GM12878 (cell line): ENCODE results near the gene NECAB3. TPM values are rescaled to one million over a fixed set of nuclear protein-coding genes. Genes with fewer than 3 reads are reported as not detected.

Source experiments
- ATAC-seq: fragments of 200-7000 bp; cut with Tn5 transposase; 3 replicates; pipeline ENCODE4 v1.9.1; 2020; ENCODE audit warnings: mild to moderate bottlenecking, moderate library complexity
- BruUV-seq: library from RNA; stranded (reverse); fragments of 400-500 nt; replicated peaks from 2 replicates; lab custom pipeline; 2021; lab: Mats Ljungman, UMichigan
- CTCF ChIA-PET: fragments of 300-600 bp; sonication (Branson Sonifier 250); formaldehyde crosslinking; extraction: SDS; loops from one replicate; lab custom pipeline; 2021; ENCODE audit warnings: inconsistent platforms; lab: Yijun Ruan, JAX
- POLR2A ChIA-PET: fragments of 350-600 bp; formaldehyde crosslinking; extraction: SDS; loops from one replicate; lab custom pipeline; 2021; ENCODE audit warnings: inconsistent platforms; lab: Charles Lee
- RAD21 ChIA-PET: fragments of 300-600 bp; sonication (Branson Sonifier 250); formaldehyde crosslinking; loops from one replicate; lab custom pipeline; 2023; ENCODE audit warnings: antibody characterized with exemption; ENCODE audit not compliant: unreplicated experiment; lab: Charles Lee
- SMC1A ChIA-PET: fragments of 300-600 bp; sonication (Branson Sonifier 250); formaldehyde crosslinking; loops from one replicate; lab custom pipeline; 2023; ENCODE audit not compliant: unreplicated experiment, uncharacterized antibody; lab: Charles Lee
- DNase-seq: peaks from one replicate; pipeline ENCODE4 v3.0.0-alpha.2; 2011; ENCODE audit warnings: low read depth, low spot score
- FAIRE-seq: peaks from 3 replicates; lab custom pipeline; 2011; peaks lifted over from hg19 to GRCh38; lab: Jason Lieb, UNC
- H2AFZ ChIP-seq: 2 replicates; pipeline ENCODE4 v1.6.0; 2011; ENCODE audit warnings: low read depth, low read length, control low read depth; ENCODE audit not compliant: control insufficient read depth
- H3K27ac ChIP-seq: 2 replicates; pipeline ENCODE4 v1.5.1; 2011; ENCODE audit warnings: control low read depth; ENCODE audit not compliant: control insufficient read depth, insufficient read depth
- H3K27me3 ChIP-seq, 2 experiments: replicated peaks in 1 of 2; 2 replicates each; pipeline versions ENCODE4 v1.6.0 to v1.6.1; 2011; ENCODE audit warnings: low read length in 1 of 2; ENCODE audit not compliant: control insufficient read depth in 2 of 2, insufficient read depth in 2 of 2
- H3K36me3 ChIP-seq, 2 experiments: 2 replicates each; pipeline ENCODE4 v1.5.1; 2011; ENCODE audit warnings: low read length in 1 of 2; ENCODE audit not compliant: control insufficient read depth in 2 of 2, insufficient read depth in 2 of 2
- H3K4me1 ChIP-seq: 2 replicates; pipeline ENCODE4 v1.6.1; 2011; ENCODE audit warnings: mild to moderate bottlenecking, low read length, moderate library complexity, mixed read lengths; ENCODE audit not compliant: control insufficient read depth, insufficient read depth
- H3K4me2 ChIP-seq: 2 replicates; pipeline ENCODE4 v1.6.0; 2011; ENCODE audit warnings: control low read depth; ENCODE audit not compliant: control insufficient read depth, insufficient read depth
- H3K4me3 ChIP-seq: fragments of 200-600 bp; sonication (generic); 2 replicates; pipeline ENCODE4 v1.5.1; 2016
- H3K79me2 ChIP-seq: 2 replicates; pipeline ENCODE4 v1.6.0; 2011; ENCODE audit warnings: low read length; ENCODE audit not compliant: control insufficient read depth, insufficient read depth
- H3K9ac ChIP-seq: 2 replicates; pipeline ENCODE4 v1.8.0; 2011; ENCODE audit warnings: low read length, control low read depth, mixed read lengths; ENCODE audit not compliant: control insufficient read depth, insufficient read depth
- H3K9me3 ChIP-seq: replicated peaks from 3 replicates; pipeline ENCODE4 v1.5.1; 2011; ENCODE audit warnings: mild to moderate bottlenecking, low read length; ENCODE audit not compliant: control insufficient read depth, insufficient read depth
- H4K20me1 ChIP-seq: 2 replicates; pipeline ENCODE4 v1.6.0; 2011; ENCODE audit not compliant: control insufficient read depth, insufficient read depth
- BCLAF1 ChIP-seq: fragments of 450-650 bp; IDR thresholded peaks from 2 replicates; pipeline ENCODE4 v1.6.1; 2017; ENCODE audit warnings: antibody characterized with exemption, mild to moderate bottlenecking, moderate library complexity
- CTCF ChIP-seq, 3 experiments: IDR thresholded peaks in 2 of 3; conservative IDR thresholded peaks in 1 of 3; 2 replicates each; pipeline ENCODE4 v1.5.1; 2011; ENCODE audit warnings: low read depth in 3 of 3, low read length in 3 of 3, mild to moderate bottlenecking in 3 of 3, control low read depth in 2 of 3, moderate library complexity in 2 of 3, inconsistent platforms in 1 of 3, mixed read lengths in 1 of 3; ENCODE audit not compliant: control insufficient read depth in 2 of 3, insufficient read depth in 1 of 3; ENCODE audit errors: extremely low read depth in 1 of 3
- EED ChIP-seq: sonication (generic); IDR thresholded peaks from 2 replicates; pipeline ENCODE4 v1.6.1; 2016; ENCODE audit warnings: antibody characterized with exemption, low read depth
- ESRRA ChIP-seq: IDR thresholded peaks from 2 replicates; pipeline ENCODE4 v1.6.1; 2012; ENCODE audit warnings: mild to moderate bottlenecking, low read length, improper control_type of control experiment
- EZH2 ChIP-seq: IDR thresholded peaks from 2 replicates; pipeline ENCODE4 v1.6.1; 2012; ENCODE audit warnings: low read depth, mild to moderate bottlenecking, control low read depth, inconsistent platforms, low read length, borderline replicate concordance; ENCODE audit not compliant: control insufficient read depth
- FOXM1 ChIP-seq: IDR thresholded peaks from 2 replicates; pipeline ENCODE4 v1.6.1; 2012; ENCODE audit warnings: low read depth, mild to moderate bottlenecking, inconsistent platforms, low read length, moderate library complexity
- HDAC2 ChIP-seq: fragments of 200-600 bp; sonication (generic); IDR thresholded peaks from 2 replicates; pipeline ENCODE4 v1.6.1; 2017
- HSF1 ChIP-seq: fragments of 150-350 bp; IDR thresholded peaks from 2 replicates; pipeline ENCODE4 v1.6.1; 2014; ENCODE audit warnings: mild to moderate bottlenecking, low read depth, low read length
- KDM1A ChIP-seq: fragments of 200-600 bp; sonication (generic); IDR thresholded peaks from 2 replicates; pipeline ENCODE4 v1.6.1; 2016; ENCODE audit warnings: borderline replicate concordance
- MXI1 ChIP-seq: fragments of 150-350 bp; IDR thresholded peaks from 2 replicates; pipeline ENCODE4 v1.6.1; 2011; ENCODE audit warnings: low read depth, mild to moderate bottlenecking, inconsistent platforms, low read length, improper control_type of control experiment
- POLR2A ChIP-seq: IDR thresholded peaks from 2 replicates; pipeline ENCODE4 v1.6.1; 2011; ENCODE audit warnings: low read depth, mild to moderate bottlenecking, low read length
- RAD21 ChIP-seq: IDR thresholded peaks from 2 replicates; pipeline ENCODE4 v1.6.1; 2011; ENCODE audit warnings: mild to moderate bottlenecking, low read depth, low read length, moderate library complexity; ENCODE audit not compliant: insufficient read depth
- SIN3A ChIP-seq: IDR thresholded peaks from 2 replicates; pipeline ENCODE4 v1.6.1; 2012; ENCODE audit warnings: low read depth, low read length, improper control_type of control experiment
- SIX5 ChIP-seq: IDR thresholded peaks from 2 replicates; pipeline ENCODE4 v1.6.1; 2011; ENCODE audit warnings: mild to moderate bottlenecking, low read depth, low read length, moderate library complexity; ENCODE audit not compliant: severe bottlenecking
- SREBF2 ChIP-seq: IDR thresholded peaks from 2 replicates; pipeline ENCODE4 v1.6.1; 2012; ENCODE audit warnings: mild to moderate bottlenecking, low read length
- STAT1 ChIP-seq: fragments of 450-650 bp; conservative IDR thresholded peaks from 2 replicates; pipeline ENCODE4 v1.6.1; 2014; ENCODE audit warnings: antibody characterized with exemption, mild to moderate bottlenecking
- TCF7 ChIP-seq: IDR thresholded peaks from 2 replicates; pipeline ENCODE4 v1.6.1; 2014; ENCODE audit warnings: antibody characterized with exemption, borderline replicate concordance
- WRNIP1 ChIP-seq: IDR thresholded peaks from 2 replicates; pipeline ENCODE4 v1.6.1; 2011; ENCODE audit warnings: low read depth, low read length, improper control_type of control experiment, borderline replicate concordance
- whole genome bisulfite sequencing: methylation state at CpG from one replicate; pipeline ENCODE4 v1.1.6; 2016; ENCODE audit warnings: low lambda C conversion rate; ENCODE audit not compliant: insufficient replicate concordance, insufficient coverage; ENCODE audit errors: missing lambda C conversion rate; 5-methylcytosine and 5-hydroxymethylcytosine counted together
- in situ Hi-C: fragments of 300-500 bp; cut with MboI; formaldehyde crosslinking; loops from 9 replicates; pipeline ENCODE4 v1.14.3; 2018; ENCODE audit warnings: mixed read lengths
- intact Hi-C: fragments of 100-400 bp; cut with micrococcal nuclease; formaldehyde crosslinking; loops from one replicate; pipeline ENCODE4 v1.14.2; 2022; ENCODE audit not compliant: unreplicated experiment
- polyA plus RNA-seq, 11 experiments: library from polyadenylated mRNA; depleted of rRNA in 4 of 11; unstranded in 6 of 11; stranded (reverse) in 5 of 11; fragments of >200 nt; fragmentation: Nextera tagmentation in 4 of 11; fragmentation: Illumina TruSeq in 1 of 11; extraction: Ambion mirVana in 4 of 11; extraction: Trizol in 1 of 11; gene quantifications; 1 replicate in 1 of 11; 2 replicates in 10 of 11; pipeline versions ENCODE4 v1.2.1 to v1.2.3, GENCODE V29; 2011 to 2016; ENCODE audit warnings: inconsistent platforms in 2 of 11, missing spikeins in 2 of 11, low read depth in 1 of 11
- total RNA-seq, 4 experiments: library from RNA; depleted of rRNA in 3 of 4; stranded (reverse); fragments of >200 nt in 3 of 4; fragmentation: Illumina TruSeq in 1 of 4; extraction: Trizol in 1 of 4; gene quantifications; 2 replicates each; pipeline versions ENCODE4 v1.2.1 to v1.2.3, GENCODE V29; 2013 to 2021

Gene NECAB3
- total and polyA plus RNA-seq, 10 of the 15 experiments (the other 5 are each of a cell fraction or from before 2014, with no cell fraction given): 0.21 to 17.0 (median 7.2) TPM

- Histone ChIP-seq H3K4me1 (peaks cover 20% of the 10 kb centered on the region), H3K79me2 (no peaks in the 10 kb centered on the region), H3K4me3 (no peak overlapping the region), H3K4me2 (no peak overlapping the region), H3K27ac (no peak overlapping the region), H2AFZ (no peak overlapping the region), H3K9ac (no peak overlapping the region), H3K9me3 (no peaks in the 10 kb centered on the region), H3K27me3 (no peaks in the 10 kb centered on the region; a peak in 1 of 4 replicates), H4K20me1 (peaks cover 4% of the 10 kb centered on the region; the same call in 1 of the 2 replicates), H3K36me3 (0 out of 4 replicates have a peak, but pooled peaks cover 0 to 3% of the 10 kb centered on the region in 2 experiments)
- ATAC-seq (no peak), FAIRE-seq (no peak), DNase-seq (no peak)
- ChIA-PET CTCF (interaction anchor here (0.8 to 0.9 kb wide), 2 partner anchors 189 to 192 kb away, joined by 3 read pairs; no protein-coding TSS in a partner anchor), RAD21 (interaction anchor here (0.7 kb wide), 1 partner anchor 193 kb away, joined by 3 read pairs; no protein-coding TSS in a partner anchor), POLR2A (no interaction called here), SMC1A (interaction anchor here (2.0 kb wide), 1 partner anchor 36 kb away, joined by 5 read pairs; no protein-coding TSS in a partner anchor)
- in situ Hi-C loops: no loop called here
- intact Hi-C loops: no loop called here
- WGBS: 96% methylated on average over 5 of the region's 5 CpGs
- BruUV-seq: no TSS peak
- TF ChIP-seq RAD21 (no peak), EED (no peak), KDM1A (no peak), WRNIP1 (no peak), FOXM1 (no peak), HDAC2 (no peak), ESRRA (no peak), SIN3A (no peak), CTCF (IDR thresholded peaks at IDR 0.05 in 2 of 3, conservative IDR thresholded peaks at IDR 0.05 in 1 of 3; ENCODE audit: control insufficient read depth in 2 of 3, extremely low read depth in 1 of 3, insufficient read depth in 1 of 3, low read depth in 3 of 3, low read length in 3 of 3) (no peak), BCLAF1 (no peak), EZH2 (no peak), STAT1 (no peak), POLR2A (no peak), SIX5 (no peak), SREBF2 (no peak), MXI1 (no peak), HSF1 (no peak), TCF7 (no peak)
- TF ChIP-seq, all 136 proteins: peak for 0
Observed at GRCh38 chr20:33646191-33646590, 28.0 kb downstream of the NECAB3 start.
